ENCODE measurements around the gene P2RX1.

Gene P2RX1

GRCh38 chr17:3924512-3925350, 8.5 kb upstream of the P2RX1 start:
- no peak for DNase-seq

DNA sequence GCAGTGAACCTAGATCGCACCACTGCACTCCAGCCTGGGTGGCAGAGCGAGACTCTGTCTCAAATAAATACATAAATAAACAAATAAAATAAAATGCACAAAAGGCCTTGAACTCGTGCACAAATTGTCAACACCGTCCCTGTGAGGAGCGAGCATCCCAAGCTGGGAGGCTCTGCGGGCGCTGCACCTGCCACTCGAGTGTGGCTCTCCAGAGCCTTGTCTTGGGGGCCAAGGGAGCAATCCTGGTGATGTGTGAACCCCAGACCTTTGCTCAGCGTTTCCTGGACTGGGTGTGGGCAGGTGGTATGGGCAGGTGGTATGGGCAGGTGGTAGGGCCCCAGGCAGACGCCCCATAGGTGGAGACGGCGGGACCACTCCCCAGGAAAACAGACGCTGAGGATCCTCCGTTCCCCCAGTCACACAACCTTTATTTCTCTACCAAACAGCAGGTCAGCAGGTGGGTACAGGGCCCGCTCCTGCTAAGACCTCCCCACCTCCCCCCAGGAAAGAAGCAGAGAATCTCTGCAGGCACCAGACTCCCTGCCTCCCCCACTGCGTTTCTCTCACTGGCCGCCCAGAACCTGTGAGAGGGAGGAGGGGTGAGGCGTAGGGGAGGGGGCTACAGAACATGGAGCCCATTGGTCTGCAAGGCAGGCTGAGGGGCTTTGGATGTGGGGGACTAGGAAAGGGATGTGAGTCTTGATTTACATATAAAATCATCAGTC, 7.4 kb upstream of the P2RX1 start:
- no peak for DNase-seq

DNA sequence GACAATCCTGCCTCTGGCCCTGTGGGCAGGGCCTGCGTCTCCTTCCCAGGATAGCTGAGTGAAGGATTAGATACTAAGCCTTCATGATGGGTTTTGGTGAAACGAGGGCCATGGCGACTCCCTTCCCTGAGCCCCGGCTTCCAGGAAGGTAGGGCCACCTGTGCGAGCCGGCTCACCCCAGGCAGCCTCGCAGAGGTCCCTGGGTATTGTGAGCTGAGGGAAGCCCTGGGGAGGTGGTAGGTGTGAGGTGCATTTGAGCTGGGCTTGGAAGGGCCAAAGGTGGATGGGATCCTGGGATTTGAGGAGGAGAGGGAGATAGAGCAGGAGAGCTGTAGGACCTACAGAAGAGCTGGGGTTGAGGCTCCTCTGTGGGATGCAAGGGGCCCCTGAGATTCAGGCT, 6.5 kb upstream of the P2RX1 start:
- DNase-seq, result no peak

DNA sequence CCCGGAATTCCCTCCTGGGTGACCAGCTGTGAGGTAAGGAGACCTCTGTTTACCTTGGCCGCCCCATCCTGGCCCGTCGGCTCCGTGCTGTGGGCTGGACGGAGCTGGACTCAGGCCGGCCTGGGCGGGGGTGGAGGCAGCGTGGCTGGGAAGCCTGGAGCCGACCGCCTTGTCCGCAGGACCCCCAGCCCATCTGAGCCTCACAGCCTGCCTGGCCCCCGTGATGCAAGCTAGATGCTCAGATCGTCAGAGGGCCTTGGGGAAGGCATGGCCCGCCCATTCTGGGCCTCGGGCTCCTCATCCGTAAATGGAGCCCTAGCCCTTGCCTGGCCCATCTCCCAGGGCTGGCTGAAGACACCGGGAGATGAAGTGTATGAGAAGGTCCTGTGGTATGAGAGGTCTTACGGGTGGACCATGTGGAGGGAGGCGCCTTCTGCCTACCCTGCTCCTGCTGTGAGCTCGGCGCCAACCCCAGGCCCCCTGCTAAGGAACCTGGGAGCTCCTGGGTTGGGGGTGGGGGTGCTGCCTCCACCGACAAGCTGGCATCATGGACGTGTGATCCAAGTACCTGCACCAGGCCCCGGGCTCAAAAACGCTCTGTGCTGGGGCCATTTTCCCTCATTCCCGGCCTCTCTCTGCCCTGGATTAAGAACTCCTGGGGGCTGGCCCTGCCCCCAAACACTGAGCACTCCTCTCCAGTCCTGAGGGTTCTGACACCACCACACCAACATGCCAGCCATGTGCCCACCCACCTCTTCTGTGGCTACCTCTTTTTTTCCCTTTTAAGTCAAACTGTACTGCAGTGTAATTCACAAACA, 5.4 kb upstream of the P2RX1 start:
- DNase-seq, result no peak

GRCh38 chr17:3921006-3921405, 4.7 kb upstream of the P2RX1 start:
- DNase-seq, result no peak

DNA sequence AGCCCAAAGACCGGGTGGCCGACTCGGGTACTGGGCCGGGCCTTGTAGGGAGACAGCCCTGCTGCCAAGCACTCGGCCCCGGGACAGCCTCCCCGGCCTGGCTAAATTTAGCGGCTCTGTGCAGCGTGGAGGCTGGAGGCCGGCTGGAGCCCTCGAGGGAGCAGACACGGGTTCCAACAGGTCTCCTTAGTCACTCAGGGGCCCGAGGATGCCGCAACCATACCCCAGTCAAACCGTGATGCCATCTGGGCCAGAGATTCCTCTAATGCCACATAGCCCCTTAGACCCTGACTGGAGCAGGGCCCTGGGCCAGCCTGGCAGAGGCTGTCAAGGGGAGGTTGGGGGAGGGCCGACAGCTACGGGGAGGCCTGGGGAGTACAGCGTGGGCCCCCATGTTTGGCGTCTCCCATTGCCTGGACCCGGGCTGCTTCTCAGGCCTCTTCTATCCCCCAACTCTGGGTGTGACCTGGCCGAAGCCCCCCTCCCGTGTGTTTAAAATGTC, 2.9 kb upstream of the P2RX1 start:
- no peak for DNase-seq

GRCh38 chr17:3918372-3919122, 2.3 kb upstream of the P2RX1 start:
- no peak for DNase-seq

- DNase-seq, result no peak
These were observed 1.2 kb upstream of the P2RX1 start for GRCh38 chr17:3917391-3917931.

DNA sequence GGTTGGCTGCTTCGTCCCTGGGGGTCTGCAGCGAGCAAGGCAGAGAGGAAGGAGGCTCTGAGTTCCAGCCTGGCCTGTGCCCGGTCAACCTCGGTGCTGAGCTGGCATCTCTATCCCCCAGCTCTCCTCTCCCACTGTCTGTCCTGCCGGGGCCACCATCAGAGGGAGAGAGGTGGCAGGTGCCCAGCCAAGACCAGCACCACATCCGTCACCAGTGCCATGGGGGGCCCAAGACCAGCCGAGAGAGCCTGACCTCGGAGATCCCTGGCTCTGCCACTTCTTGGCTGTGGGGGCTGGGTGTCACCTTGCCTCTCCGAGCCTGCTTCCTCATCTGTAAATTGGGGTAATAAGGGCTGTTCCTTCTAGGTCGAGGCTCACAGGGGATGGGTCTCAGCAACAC, 560 bp upstream of the P2RX1 start:
- DNase-seq, result no peak

DNA sequence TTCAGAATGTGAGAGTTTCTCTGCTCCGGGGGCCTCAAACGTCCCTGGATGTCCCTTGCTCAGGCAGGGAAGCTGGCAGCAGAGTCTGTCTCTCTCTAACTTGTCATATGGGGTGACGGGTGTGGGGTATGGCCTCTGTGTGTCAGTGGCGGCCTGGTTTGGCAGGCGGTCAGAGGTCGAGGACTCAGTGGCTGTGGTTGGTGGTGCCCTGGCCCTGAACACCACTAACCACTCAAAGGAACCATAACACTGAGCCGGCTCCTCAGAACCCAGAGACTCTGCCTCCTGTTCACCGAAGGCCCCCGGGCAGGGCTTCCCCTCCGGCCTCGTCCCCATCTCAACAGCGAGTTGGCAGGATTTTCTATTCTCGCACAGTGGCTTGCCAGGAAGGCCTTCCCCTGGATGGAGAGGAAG, 677 bp downstream of the P2RX1 start:
- no peak for DNase-seq

DNA sequence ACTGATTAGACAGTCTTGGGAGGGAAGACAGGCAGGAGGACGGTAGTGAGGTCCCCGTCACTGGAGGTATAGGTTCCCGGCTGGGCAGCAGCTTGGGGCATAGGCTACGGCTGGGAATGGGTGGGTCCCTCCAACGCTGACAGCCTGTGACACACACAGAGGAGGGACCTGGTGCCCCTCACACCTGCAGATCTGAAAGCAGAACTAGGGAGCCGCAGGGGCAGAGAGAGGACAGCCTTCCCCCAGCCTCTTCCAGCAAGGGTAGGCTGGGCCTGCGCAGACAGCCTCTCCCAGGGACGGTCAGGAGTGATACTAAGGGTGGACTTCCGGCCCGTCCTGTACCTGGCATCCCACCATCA, 2.0 kb downstream of the P2RX1 start:
- DNase-seq, result no peak

- DNase-seq, result peak in 13 of 14 donors; percentile 26 to 80 (median 51)
These were observed 2.5 kb downstream of the P2RX1 start for GRCh38 chr17:3913531-3914311.

DNA sequence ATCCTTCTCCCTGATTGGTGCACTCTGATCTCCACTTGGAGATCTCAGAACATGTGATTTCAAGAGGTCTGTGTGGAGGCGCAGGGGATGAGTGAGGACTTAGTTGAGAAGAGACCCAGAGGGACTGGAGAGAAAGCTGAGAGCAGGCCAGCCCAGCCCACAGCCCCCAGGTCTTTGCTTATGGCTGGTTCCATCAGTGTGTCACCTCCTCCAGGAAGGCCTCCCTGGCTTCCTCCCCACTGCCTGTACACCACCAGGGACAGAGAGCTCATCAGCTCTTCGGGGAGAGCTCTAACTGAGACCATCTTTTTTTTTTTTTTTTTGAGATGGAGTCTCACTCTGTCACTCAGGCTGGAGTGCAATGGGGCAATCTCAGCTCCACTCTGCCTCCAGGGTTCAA, 3.4 kb downstream of the P2RX1 start:
- DNase-seq, result no peak

DNA sequence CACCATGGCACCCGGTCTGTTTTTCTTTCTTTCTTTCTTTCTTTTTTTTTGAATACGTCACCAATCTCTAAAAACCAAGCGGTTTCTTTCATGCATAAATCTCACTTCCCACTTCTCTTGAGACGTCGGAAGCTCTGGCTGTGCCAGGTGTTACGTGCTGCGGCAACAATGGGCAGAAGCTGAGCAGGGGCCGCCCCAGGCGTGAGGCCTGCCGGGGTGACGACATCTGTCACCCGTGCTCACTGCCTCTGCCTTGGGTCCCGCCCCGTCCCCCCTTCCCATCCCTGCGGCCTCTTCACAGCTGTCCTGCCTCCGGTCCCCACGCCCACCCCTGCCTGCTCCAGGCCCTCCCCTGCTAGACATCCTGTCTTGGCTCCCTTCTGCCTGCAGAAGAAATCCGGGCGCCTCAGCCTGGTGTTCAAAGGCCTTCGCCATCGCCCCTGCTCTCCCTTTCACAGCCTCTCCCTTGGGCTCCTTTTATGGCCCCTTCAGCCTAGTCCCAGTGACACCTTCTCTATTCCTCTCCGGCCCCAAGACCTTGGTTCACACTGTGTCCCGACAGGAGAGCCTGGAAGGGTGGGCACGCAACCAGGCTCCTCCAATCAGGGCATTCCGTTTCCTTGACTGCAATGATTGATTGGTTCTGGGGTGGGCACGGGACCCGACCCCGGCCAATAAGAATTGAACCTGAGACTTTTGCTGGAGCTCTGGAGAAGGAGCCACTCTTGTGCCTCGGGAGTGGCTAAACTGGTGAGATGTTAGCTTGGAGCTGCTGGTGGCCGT, 4.8 kb downstream of the P2RX1 start:
- no peak for DNase-seq

DNA sequence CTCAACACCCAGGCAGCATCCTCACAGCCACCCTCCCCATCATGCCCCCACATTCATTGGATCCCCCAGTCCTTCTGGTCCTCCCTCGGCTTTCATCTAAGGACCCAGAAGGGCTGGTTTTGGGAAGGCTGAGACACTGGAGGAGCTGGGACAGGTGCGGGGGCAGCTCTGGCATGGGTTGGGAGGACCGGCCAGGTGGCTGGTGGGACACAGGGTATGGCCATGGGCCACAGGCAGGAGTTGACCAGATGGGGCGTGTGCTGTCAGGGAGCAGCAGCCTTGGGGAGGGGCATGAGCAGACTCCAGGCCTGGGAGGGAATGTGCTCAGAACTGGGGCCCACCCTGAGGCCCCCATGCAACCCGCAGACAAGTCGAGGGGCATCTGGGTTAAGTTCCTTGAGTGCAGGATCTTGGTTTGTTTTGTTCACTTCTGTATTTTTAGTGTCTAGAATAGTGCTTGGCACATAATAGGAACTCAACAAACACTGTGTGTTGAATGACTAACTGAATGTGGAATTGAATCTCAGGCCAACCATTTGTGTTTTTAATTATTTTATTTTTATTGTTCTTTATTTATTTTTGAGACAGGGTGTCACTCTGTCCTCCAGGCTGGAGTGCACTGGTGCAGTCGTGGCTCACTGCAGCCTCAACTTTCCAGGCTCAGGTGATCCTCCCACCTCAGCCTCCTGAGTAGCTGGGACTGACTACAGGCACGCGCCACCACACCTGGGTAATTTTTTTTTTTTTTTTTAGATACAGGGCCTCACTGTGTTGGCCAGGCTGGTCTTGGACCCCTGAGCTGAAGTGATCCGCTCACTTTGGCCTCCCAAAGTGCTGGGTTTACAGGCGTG, 5.6 kb downstream of the P2RX1 start:
- no peak for DNase-seq

- no peak for DNase-seq
These were observed 7.0 kb downstream of the P2RX1 start for GRCh38 chr17:3909257-3909656.

GRCh38 chr17:3907483-3908216, 8.6 kb downstream of the P2RX1 start:
- no peak for DNase-seq

DNA sequence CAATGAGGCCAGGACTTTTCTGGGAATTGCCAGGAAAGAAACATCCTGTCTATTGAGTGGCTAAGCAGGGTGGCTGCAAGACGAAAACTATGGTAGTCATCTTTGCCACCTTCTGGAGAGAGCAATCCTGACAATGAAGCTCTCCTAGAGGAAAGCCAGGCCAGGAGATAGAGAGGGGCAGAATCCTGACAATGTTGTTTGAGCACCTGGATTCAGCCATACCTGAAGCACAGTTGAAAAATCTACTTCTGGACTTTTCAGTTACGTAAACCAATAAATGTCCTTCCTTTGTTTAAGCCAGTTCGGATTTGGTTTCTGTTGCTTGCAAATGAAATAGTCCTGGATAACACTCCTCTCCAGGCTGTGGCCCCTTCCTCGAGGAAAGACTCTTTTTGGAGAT, 9.4 kb downstream of the P2RX1 start:
- no peak for DNase-seq

Measured in C1 segment of cervical spinal cord (tissue), 14 donors.